Epithelial cell of proximal tubule (primary cell): ENCODE data around the gene CLOCK. TPM values are rescaled to one million over a fixed set of nuclear protein-coding genes. Genes with fewer than 3 reads are reported as not detected.

Experiments used
- DNase-seq: peaks from one replicate; pipeline ENCODE4 v3.0.0-alpha.2; 2011; ENCODE audit warnings: low read depth
- H3K4me3 ChIP-seq: 2 replicates; pipeline ENCODE4 v1.5.1; 2011; ENCODE audit warnings: low read depth, mild to moderate bottlenecking, low read length
- total RNA-seq: library from RNA; depleted of rRNA; stranded (reverse); fragments of >200 nt; gene quantifications from 2 replicates; pipeline ENCODE4 v1.2.3, GENCODE V29; 2015
- TF ChIP-seq, protein P1 (sequence below): conservative IDR thresholded peaks from 2 replicates; pipeline ENCODE4 v1.5.1; 2012; ENCODE audit warnings: low read depth, mild to moderate bottlenecking, low read length

The CLOCK gene
- total RNA-seq, 1 donor from 2014 or later: 9.2 TPM

DNA sequence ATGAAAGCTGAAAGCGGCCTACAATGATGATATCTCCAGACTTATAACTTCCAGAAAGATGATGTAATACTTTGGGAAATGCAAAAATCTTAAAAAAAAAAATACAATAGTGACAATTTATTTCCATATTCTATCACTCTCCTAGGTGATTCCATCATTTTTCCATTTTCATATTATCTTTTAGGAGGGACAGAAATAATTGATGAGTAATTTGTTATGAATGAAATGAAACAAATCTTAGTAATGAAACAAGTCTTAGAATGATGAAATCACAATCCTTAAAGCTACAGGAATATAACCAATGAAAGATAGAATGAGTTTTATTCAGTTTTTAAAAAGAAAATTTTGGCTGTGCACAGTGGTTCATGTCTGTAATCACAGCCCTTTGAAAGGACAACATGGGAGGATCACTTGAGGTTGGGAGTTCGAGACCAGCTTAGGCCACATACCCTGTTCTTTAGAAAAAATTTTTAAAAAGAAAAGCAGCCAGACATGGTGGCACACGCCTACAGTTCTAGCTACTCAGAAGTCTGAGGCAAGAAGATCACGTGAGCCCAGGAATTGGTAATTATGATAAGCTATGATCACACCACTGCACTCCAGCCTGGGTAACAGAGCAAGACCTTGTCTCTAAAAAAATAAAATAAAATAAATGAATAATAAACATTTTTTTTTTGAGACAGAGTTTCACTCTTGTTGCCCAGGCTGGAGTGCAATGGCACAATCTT lies 21.7 kb downstream of the CLOCK start:
- no peak overlapping the region for H3K4me3 ChIP-seq
- TF ChIP-seq, protein P1, sequence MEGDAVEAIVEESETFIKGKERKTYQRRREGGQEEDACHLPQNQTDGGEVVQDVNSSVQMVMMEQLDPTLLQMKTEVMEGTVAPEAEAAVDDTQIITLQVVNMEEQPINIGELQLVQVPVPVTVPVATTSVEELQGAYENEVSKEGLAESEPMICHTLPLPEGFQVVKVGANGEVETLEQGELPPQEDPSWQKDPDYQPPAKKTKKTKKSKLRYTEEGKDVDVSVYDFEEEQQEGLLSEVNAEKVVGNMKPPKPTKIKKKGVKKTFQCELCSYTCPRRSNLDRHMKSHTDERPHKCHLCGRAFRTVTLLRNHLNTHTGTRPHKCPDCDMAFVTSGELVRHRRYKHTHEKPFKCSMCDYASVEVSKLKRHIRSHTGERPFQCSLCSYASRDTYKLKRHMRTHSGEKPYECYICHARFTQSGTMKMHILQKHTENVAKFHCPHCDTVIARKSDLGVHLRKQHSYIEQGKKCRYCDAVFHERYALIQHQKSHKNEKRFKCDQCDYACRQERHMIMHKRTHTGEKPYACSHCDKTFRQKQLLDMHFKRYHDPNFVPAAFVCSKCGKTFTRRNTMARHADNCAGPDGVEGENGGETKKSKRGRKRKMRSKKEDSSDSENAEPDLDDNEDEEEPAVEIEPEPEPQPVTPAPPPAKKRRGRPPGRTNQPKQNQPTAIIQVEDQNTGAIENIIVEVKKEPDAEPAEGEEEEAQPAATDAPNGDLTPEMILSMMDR: no peak
- DNase-seq: no peak

DNA sequence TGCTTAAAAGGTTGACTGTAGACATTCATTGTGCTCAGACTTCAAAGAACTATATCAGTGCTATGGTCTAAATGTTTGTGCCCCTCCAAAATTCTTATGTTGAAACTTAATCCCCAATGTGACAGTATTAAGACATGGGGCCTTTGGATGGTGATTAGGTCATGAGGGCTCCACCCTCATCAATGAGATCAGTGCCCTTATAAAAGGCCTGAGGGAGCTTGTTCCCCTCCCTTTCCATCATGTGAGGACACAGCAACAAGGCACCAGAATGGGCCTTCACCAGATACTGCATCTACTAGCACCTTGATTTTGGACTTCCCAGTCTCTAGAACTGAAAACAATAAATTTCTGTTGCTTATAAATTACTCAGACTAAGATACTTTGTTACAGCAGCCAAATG lies 28.3 kb downstream of the CLOCK start:
- H3K4me3 ChIP-seq: no peak overlapping the region
- TF ChIP-seq, protein P1: no peak
- no peak for DNase-seq

DNA sequence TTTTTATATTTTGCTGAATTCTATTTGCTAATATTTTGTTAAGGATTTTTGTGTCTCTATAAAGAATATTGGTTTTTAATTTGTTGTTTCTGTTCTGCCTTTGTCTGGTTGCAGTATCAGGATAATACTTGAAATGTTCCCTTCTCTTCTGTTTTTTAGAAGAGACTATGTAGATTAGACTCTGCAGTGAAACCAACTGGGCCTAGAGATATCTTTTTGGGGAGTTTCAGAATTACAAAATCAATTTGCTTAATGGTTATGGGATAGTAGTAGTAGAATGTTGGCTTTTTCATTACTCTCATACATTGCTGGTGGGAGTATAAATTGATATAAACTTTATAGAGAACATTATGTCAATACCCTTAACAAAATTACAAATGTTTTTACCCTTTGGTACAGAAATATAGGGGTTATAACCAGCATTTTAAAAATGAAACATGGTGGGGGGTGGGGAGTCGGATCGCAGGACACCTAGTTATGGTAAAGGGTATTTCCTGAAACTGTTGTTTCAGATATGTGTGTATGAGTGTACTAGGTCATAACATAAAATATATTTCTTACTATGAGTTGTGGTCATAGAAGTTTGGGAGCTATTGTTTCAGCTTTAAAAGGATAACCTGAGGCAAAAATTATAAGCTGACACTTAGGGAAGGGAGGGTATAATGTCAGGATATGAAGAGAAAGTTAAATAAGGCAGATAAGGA lies 29.0 kb downstream of the CLOCK start:
- no peak overlapping the region for H3K4me3 ChIP-seq
- TF ChIP-seq, protein P1: no peak
- DNase-seq: no peak

DNA sequence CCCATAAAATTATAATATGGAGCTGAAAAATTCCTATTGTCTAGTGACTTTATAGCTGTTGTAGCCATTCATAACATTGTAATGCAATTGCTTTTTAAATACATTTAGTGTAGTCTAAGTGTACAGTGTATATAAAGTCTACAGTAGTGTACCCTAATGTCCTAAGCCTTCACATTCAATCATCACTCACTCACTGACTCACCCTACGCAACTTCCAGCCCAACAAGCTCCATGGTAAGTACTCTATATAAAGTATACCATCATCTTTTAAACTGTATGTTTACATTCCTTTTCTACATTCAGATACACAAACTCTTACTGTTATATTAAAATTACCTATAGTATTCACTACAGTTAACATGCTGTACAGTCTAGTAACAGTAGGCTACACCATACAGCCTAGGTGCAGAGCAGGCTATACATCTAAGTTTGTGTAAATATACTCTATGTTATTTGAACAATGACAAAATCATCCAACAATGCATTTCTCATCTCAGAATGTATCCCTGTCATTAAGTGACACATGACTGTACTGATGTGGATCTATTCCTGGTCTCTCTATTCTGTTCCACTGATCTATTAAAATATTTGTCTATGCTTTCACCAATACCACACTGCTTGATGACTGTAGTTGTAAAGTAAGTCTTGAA lies 33.7 kb downstream of the CLOCK start:
- TF ChIP-seq, protein P1: no peak
- no peak for DNase-seq
- no peak overlapping the region for H3K4me3 ChIP-seq

DNA sequence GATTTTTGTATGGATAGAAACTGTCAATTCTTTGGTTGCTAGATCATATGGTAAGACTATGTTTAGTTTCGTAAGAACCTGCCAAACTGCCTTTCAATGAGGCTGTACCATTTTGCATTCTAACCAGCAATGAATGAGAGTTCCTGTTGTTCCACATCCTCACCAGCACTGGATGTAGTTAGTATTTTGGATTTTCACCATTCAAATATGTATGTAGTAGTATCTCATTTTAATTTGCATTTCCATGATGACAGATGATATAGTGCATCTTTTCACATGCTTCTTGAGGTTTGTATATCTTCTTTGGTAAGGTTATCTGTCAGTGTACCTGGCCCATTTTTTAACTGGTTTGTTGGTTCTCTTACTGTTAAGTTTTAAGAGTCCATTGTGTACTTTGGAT lies 34.6 kb downstream of the CLOCK start:
- DNase-seq: no peak
- no peak overlapping the region for H3K4me3 ChIP-seq
- TF ChIP-seq, protein P1: no peak

DNA sequence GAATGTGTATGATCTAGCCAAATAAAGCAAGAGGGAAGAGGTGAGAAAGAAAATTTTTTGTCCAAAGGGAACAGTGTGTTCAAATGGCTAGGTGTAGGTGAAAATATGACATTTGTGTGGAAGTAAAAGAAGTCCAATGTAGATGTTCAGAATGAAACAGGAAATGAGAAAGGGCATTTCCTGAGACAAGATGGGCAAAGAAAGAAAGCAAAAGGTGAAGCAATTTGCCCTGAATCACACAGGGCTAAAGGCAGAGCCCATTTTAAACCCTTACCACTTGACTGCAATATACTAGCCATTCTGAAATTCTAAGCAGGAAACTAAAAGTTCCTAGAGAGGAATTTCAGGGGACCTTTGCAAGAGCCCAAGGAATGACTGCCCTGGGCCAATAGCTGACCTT lies 36.0 kb downstream of the CLOCK start:
- DNase-seq: no peak
- TF ChIP-seq, protein P1: no peak
- H3K4me3 ChIP-seq: no peak overlapping the region
